ENCODE measurements around the gene RNF152. TPM values are rescaled to one million over a fixed set of nuclear protein-coding genes. Genes with fewer than 3 reads are reported as not detected.

Gene RNF152
- 17.2 TPM for total RNA-seq

GRCh38 chr18:61892683-61893308, at the start of gene RNF152:
RNF152 (minus strand) TSS chr18:61893007; CDS start chr18:61816463, 76,544 bp downstream.
- Histone ChIP-seq H3K27ac (ENCODE audit: low read depth, low read length) (peak within 1 kb of the TSS; percentile 30), H3K27me3 (ENCODE audit: control insufficient read depth in 3 of 3, insufficient read depth in 3 of 3, low read length in 3 of 3) (peaks cover 0 to 26% (median 9%) of the 10 kb centered on the region in 3 donors), H3K4me1 (ENCODE audit: control insufficient read depth in 3 of 3, insufficient read depth in 3 of 3, low read length in 3 of 3) (peaks cover 7 to 13% (median 10%) of the 10 kb centered on the region in 3 donors)

GRCh38 chr18:61941948-61942471, 49.2 kb upstream of the RNF152 start:
- Histone ChIP-seq H3K9me3 (ENCODE audit: control insufficient read depth in 3 of 3, low read length in 3 of 3) (no peaks in the 10 kb centered on the region), H3K27ac (ENCODE audit: low read depth, low read length) (no peak overlapping the region), H3K4me1 (ENCODE audit: control insufficient read depth in 3 of 3, insufficient read depth in 3 of 3, low read length in 3 of 3) (no peaks in the 10 kb centered on the region), H3K27me3 (ENCODE audit: control insufficient read depth in 3 of 3, insufficient read depth in 3 of 3, low read length in 3 of 3) (no peaks in the 10 kb centered on the region), H3K4me3 (ENCODE audit: low read length in 3 of 3) (no peak overlapping the region), H3K9ac (ENCODE audit: low read depth in 1 of 3, low read length in 3 of 3) (no peak overlapping the region), H3K36me3 (ENCODE audit: control insufficient read depth in 3 of 3, insufficient read depth in 3 of 3, low read length in 3 of 3) (no peaks in the 10 kb centered on the region)

More at GRCh38 chr18:61892683-61893308, at the start of gene RNF152:
- Histone ChIP-seq H3K9me3 (ENCODE audit: control insufficient read depth in 3 of 3, low read length in 3 of 3) (no peaks in the 10 kb centered on the region), H3K9ac (ENCODE audit: low read depth in 1 of 3, low read length in 3 of 3) (peak within 1 kb of the TSS; percentile 37 to 80 (median 50)), H3K4me3 (ENCODE audit: low read length in 3 of 3) (peak within 1 kb of the TSS; percentile 68 to 74 (median 70)), H3K36me3 (ENCODE audit: control insufficient read depth in 3 of 3, insufficient read depth in 3 of 3, low read length in 3 of 3) (no peaks in the 10 kb centered on the region)

- no peaks in the 10 kb centered on the region for H3K36me3 ChIP-seq (ENCODE audit: control insufficient read depth in 3 of 3, insufficient read depth in 3 of 3, low read length in 3 of 3)
- H3K4me3 ChIP-seq (ENCODE audit: low read length in 3 of 3), result no peak overlapping the region
- no peaks in the 10 kb centered on the region for H3K27me3 ChIP-seq (ENCODE audit: control insufficient read depth in 3 of 3, insufficient read depth in 3 of 3, low read length in 3 of 3)
- H3K9me3 ChIP-seq (ENCODE audit: control insufficient read depth in 3 of 3, low read length in 3 of 3), result no peaks in the 10 kb centered on the region
- no peak overlapping the region for H3K9ac ChIP-seq (ENCODE audit: low read depth in 1 of 3, low read length in 3 of 3)
- no peak overlapping the region for H3K27ac ChIP-seq (ENCODE audit: low read depth, low read length)
- no peaks in the 10 kb centered on the region for H3K4me1 ChIP-seq (ENCODE audit: control insufficient read depth in 3 of 3, insufficient read depth in 3 of 3, low read length in 3 of 3)
These were observed 46.4 kb upstream of the RNF152 start for GRCh38 chr18:61939046-61939674.

- Histone ChIP-seq H3K27ac (ENCODE audit: low read depth, low read length) (no peak overlapping the region), H3K36me3 (ENCODE audit: control insufficient read depth in 3 of 3, insufficient read depth in 3 of 3, low read length in 3 of 3) (no peaks in the 10 kb centered on the region), H3K4me3 (ENCODE audit: low read length in 3 of 3) (no peak overlapping the region), H3K27me3 (ENCODE audit: control insufficient read depth in 3 of 3, insufficient read depth in 3 of 3, low read length in 3 of 3) (no peaks in the 10 kb centered on the region), H3K9me3 (ENCODE audit: control insufficient read depth in 3 of 3, low read length in 3 of 3) (no peaks in the 10 kb centered on the region), H3K9ac (ENCODE audit: low read depth in 1 of 3, low read length in 3 of 3) (no peak overlapping the region), H3K4me1 (ENCODE audit: control insufficient read depth in 3 of 3, insufficient read depth in 3 of 3, low read length in 3 of 3) (no peaks in the 10 kb centered on the region)
These were observed 42.6 kb upstream of the RNF152 start for GRCh38 chr18:61935362-61935761.

DNA sequence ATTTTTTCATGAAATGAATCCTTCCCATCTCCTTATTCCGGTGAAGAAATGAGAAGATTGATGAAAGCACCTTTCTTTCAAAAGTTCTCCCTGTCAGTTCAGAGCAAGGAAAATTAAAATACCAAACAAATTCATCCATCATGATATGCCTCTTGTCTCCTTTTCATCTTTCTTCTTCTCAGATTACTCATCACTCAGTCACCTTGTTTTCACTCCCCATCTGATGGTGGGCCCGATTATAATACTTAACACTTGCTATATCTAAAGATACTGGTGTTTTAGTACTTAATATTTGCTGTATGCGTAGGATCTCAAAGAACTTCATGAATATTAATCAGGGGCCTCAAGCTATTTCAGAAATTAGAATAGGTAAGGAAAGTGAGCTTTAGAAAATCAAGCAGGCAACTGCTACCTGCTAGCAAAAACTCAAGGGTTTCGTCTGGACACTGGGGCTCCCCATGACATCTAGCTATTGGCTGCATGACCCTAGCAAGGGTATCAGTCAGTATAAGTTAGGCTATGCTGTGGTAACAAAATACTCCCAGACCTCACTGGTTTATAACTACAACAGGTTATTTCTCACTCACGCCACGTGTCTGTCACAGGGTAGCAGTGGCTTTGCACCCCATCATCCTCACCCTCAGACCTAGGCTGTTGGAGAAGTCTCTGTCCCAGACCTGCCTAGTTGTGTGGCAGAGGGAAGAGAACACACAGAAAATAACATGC, 39.0 kb upstream of the RNF152 start:
- Histone ChIP-seq H3K9ac (ENCODE audit: low read depth in 1 of 3, low read length in 3 of 3) (no peak overlapping the region), H3K4me1 (ENCODE audit: control insufficient read depth in 3 of 3, insufficient read depth in 3 of 3, low read length in 3 of 3) (no peaks in the 10 kb centered on the region), H3K9me3 (ENCODE audit: control insufficient read depth in 3 of 3, low read length in 3 of 3) (no peaks in the 10 kb centered on the region), H3K27me3 (ENCODE audit: control insufficient read depth in 3 of 3, insufficient read depth in 3 of 3, low read length in 3 of 3) (no peaks in the 10 kb centered on the region), H3K36me3 (ENCODE audit: control insufficient read depth in 3 of 3, insufficient read depth in 3 of 3, low read length in 3 of 3) (no peaks in the 10 kb centered on the region), H3K4me3 (ENCODE audit: low read length in 3 of 3) (no peak overlapping the region), H3K27ac (ENCODE audit: low read depth, low read length) (no peak overlapping the region)

DNA sequence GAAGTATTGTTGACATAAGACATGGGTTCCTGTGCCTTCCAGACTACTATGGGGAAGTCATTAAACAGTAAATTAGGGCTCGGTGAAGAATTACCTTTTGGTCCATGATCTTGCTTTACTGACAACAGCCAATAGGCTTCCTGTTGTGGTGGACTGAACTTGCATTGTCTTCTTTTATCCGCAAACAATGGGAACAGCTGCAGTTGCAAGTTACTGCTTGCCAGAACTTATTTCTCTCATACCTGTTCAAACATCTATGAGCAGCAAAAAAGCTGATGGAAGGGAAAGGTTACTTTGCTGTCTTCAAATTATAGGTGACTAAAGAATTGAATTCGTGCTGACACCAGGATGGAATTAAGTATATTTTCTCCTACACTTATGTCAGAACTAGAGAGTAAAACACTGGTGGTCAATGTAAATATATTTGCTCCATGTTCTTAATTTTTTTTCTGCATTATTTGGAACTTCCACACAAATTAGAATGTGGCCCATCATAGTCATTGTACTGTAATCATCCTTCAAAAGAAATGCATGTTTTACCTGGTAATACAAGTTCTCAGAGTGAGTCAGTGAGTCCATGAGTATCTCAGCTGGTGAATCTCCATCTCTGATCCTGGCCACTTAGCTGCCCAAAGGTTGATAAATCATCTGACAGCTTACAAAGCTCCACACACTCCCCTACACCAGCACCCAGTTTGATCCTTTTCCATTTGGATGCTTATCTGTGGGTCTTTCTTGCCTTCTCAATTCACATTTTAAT, 37.3 kb upstream of the RNF152 start:
- H3K4me1 ChIP-seq (ENCODE audit: control insufficient read depth in 3 of 3, insufficient read depth in 3 of 3, low read length in 3 of 3), result no peaks in the 10 kb centered on the region
- H3K9ac ChIP-seq (ENCODE audit: low read depth in 1 of 3, low read length in 3 of 3), result no peak overlapping the region
- H3K9me3 ChIP-seq (ENCODE audit: control insufficient read depth in 3 of 3, low read length in 3 of 3), result no peaks in the 10 kb centered on the region
- no peaks in the 10 kb centered on the region for H3K36me3 ChIP-seq (ENCODE audit: control insufficient read depth in 3 of 3, insufficient read depth in 3 of 3, low read length in 3 of 3)
- no peak overlapping the region for H3K27ac ChIP-seq (ENCODE audit: low read depth, low read length)
- H3K27me3 ChIP-seq (ENCODE audit: control insufficient read depth in 3 of 3, insufficient read depth in 3 of 3, low read length in 3 of 3), result no peaks in the 10 kb centered on the region
- H3K4me3 ChIP-seq (ENCODE audit: low read length in 3 of 3), result no peak overlapping the region

- no peak overlapping the region for H3K9ac ChIP-seq (ENCODE audit: low read depth in 1 of 3, low read length in 3 of 3)
- no peaks in the 10 kb centered on the region for H3K4me1 ChIP-seq (ENCODE audit: control insufficient read depth in 3 of 3, insufficient read depth in 3 of 3, low read length in 3 of 3)
- no peaks in the 10 kb centered on the region for H3K27me3 ChIP-seq (ENCODE audit: control insufficient read depth in 3 of 3, insufficient read depth in 3 of 3, low read length in 3 of 3)
- H3K4me3 ChIP-seq (ENCODE audit: low read length in 3 of 3), result no peak overlapping the region
- H3K27ac ChIP-seq (ENCODE audit: low read depth, low read length), result no peak overlapping the region
- H3K36me3 ChIP-seq (ENCODE audit: control insufficient read depth in 3 of 3, insufficient read depth in 3 of 3, low read length in 3 of 3), result no peaks in the 10 kb centered on the region
- peaks cover 0 to 2% (median 0%) of the 10 kb centered on the region in 3 donors for H3K9me3 ChIP-seq (ENCODE audit: control insufficient read depth in 3 of 3, low read length in 3 of 3)
These were observed 33.7 kb upstream of the RNF152 start for GRCh38 chr18:61926532-61926931.

GRCh38 chr18:61924550-61924949, 31.7 kb upstream of the RNF152 start:
- Histone ChIP-seq H3K27ac (ENCODE audit: low read depth, low read length) (no peak overlapping the region), H3K4me3 (ENCODE audit: low read length in 3 of 3) (no peak overlapping the region), H3K4me1 (ENCODE audit: control insufficient read depth in 3 of 3, insufficient read depth in 3 of 3, low read length in 3 of 3) (no peaks in the 10 kb centered on the region), H3K9ac (ENCODE audit: low read depth in 1 of 3, low read length in 3 of 3) (no peak overlapping the region), H3K36me3 (ENCODE audit: control insufficient read depth in 3 of 3, insufficient read depth in 3 of 3, low read length in 3 of 3) (no peaks in the 10 kb centered on the region), H3K9me3 (ENCODE audit: control insufficient read depth in 3 of 3, low read length in 3 of 3) (peaks cover 0 to 2% (median 0%) of the 10 kb centered on the region in 3 donors), H3K27me3 (ENCODE audit: control insufficient read depth in 3 of 3, insufficient read depth in 3 of 3, low read length in 3 of 3) (no peaks in the 10 kb centered on the region)

GRCh38 chr18:61922435-61922834, 29.6 kb upstream of the RNF152 start:
- H3K27me3 ChIP-seq (ENCODE audit: control insufficient read depth in 3 of 3, insufficient read depth in 3 of 3, low read length in 3 of 3), result no peaks in the 10 kb centered on the region
- peaks cover 0 to 2% (median 0%) of the 10 kb centered on the region in 3 donors for H3K9me3 ChIP-seq (ENCODE audit: control insufficient read depth in 3 of 3, low read length in 3 of 3)
- no peak overlapping the region for H3K27ac ChIP-seq (ENCODE audit: low read depth, low read length)
- H3K36me3 ChIP-seq (ENCODE audit: control insufficient read depth in 3 of 3, insufficient read depth in 3 of 3, low read length in 3 of 3), result no peaks in the 10 kb centered on the region
- no peaks in the 10 kb centered on the region for H3K4me1 ChIP-seq (ENCODE audit: control insufficient read depth in 3 of 3, insufficient read depth in 3 of 3, low read length in 3 of 3)
- no peak overlapping the region for H3K4me3 ChIP-seq (ENCODE audit: low read length in 3 of 3)
- no peak overlapping the region for H3K9ac ChIP-seq (ENCODE audit: low read depth in 1 of 3, low read length in 3 of 3)
